NCI-H1105 treated with DMSO at 0.1 percent for 48 hours (cell line): ENCODE results near the gene STS.
"Not testable (repeated sequence)": the region's sequence is repeated elsewhere in the genome, so short reads cannot be mapped to it uniquely, and the experiment has no call there.

ENCODE experiments used
- DNase-seq: peaks from one replicate; lab custom pipeline; 2025; lab: John Stamatoyannopoulos, UW

Gene STS

GRCh38 chrX:7143076-7143475, 4.4 kb upstream of the STS start:
- DNase-seq: no peak

DNA sequence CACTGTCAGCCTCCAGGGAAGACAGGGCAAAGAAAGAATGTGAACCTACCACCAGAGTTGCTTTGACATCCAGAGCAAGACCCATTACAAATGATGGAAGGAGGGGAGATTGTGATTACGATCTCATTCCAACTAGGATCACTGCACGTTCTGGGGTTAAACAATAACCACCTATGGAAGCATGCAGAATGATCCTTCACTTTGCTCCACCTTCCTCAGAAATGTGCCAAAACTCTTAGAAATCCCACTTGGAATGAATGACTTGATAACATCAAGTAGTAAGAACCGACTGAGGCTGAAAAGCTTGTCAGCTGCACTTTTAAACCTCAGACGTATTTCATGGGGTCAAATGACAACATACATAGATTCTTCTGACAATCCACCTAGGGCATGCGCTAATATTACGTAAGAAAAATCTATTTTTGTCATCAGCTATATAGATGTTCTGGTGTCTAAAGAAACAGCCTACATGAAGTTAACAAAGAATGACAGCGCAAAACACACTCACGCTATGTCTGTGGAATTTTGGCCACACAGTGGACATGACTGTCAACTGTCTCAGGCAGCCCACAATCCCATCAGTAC, 3.5 kb upstream of the STS start:
- no peak for DNase-seq

DNA sequence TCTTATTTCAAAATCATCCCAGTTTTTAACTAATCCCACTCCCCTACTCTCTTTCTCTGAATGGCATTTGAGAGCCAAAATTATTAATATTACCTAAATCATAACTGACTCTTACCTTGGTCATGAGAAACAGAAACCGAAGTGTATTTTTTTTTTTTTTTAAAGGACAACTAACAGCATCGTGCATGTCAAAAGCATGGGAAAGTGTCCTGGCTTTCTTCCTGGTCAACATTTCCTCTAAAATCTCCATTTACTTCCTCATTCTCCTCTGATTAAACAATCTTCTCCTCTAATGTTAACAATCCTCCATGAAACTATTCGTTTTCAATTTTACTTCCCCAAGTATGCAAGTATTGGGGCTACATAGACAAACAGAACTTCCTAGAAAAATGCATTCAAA, 2.1 kb upstream of the STS start:
- DNase-seq: no peak

GRCh38 chrX:7146020-7146702, 1.4 kb upstream of the STS start:
- no peak for DNase-seq

- no peak for DNase-seq
Measured at GRCh38 chrX:7146703-7147412, 654 bp upstream of the STS start.

- DNase-seq: peak; percentile 66
Measured at GRCh38 chrX:7147978-7148854, 704 bp downstream of the STS start, which contains the start of gene PUDP. PUDP (minus strand) TSS chrX:7148153; CDS start chrX:7148113, 40 bp downstream.

- DNase-seq: no peak
Measured at GRCh38 chrX:7149411-7149810, 1.9 kb downstream of the STS start.

- no peak for DNase-seq
Measured at GRCh38 chrX:7153231-7153630, 5.7 kb downstream of the STS start.

DNA sequence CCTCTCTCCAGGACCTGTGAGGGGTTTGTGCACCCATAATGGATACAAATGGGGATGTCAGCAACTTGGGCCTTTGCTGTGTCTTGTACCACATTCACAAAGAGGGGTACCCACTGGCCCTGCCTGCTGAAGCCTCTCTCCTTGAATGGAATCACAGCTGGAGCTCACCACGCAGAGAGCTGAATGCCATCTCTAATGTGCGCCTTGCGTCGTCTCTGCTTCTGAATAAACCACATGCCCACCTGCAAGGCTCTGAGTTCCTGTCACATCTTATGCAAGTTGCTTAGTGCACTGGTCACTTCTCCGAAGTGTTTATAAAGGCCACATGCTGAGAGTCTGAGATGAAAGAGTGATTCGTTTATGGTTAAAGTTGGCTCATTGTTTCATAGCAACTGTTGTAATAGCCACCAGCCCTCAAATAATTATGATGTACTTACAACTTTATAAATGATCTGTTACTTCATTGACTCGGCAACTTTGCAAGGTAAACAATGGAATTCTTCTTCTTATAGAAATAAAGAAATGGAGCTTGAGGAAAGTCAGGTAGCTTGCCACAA, 6.6 kb downstream of the STS start:
- no peak for DNase-seq

GRCh38 chrX:7155163-7155562, 7.7 kb downstream of the STS start:
- no peak for DNase-seq

- no peak for DNase-seq
Measured at GRCh38 chrX:7156879-7157278, 9.4 kb downstream of the STS start.

- DNase-seq: no peak
Measured at GRCh38 chrX:7158468-7158990, 11.0 kb downstream of the STS start.

GRCh38 chrX:7159149-7159861, 11.8 kb downstream of the STS start:
- no peak for DNase-seq

DNA sequence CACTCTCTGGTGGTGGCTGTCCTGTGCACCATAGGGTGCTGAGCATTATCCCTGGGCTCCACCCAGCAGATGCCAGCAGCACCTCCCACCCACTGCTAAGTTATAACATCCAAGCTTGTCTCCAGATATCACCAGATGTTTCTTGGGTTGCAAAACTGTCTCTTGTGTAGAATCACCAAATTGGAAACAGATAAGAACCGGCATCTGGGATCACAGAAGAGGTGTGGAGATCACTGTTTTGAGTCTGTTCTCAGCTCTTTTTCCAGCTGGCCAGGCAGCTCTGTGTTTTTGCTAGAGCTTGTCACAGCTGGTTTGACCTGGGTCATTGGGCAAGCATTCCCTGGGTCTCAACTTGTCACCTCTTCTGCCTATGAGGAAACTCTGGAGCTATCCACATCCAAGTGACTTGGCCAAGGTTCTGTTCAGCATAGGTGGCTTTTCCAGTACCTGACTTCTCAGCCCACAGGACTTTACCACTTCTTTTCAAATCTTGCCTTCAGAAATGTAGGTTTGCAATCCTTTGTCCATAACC, 15.7 kb downstream of the STS start:
- DNase-seq: no peak

GRCh38 chrX:7164174-7164573, 16.7 kb downstream of the STS start:
- DNase-seq: no peak

GRCh38 chrX:7168371-7168770, 20.9 kb downstream of the STS start:
- DNase-seq: no peak

GRCh38 chrX:7169627-7170026, 22.1 kb downstream of the STS start:
- DNase-seq: no peak

GRCh38 chrX:7170898-7171297, 23.4 kb downstream of the STS start:
- DNase-seq: no peak

DNA sequence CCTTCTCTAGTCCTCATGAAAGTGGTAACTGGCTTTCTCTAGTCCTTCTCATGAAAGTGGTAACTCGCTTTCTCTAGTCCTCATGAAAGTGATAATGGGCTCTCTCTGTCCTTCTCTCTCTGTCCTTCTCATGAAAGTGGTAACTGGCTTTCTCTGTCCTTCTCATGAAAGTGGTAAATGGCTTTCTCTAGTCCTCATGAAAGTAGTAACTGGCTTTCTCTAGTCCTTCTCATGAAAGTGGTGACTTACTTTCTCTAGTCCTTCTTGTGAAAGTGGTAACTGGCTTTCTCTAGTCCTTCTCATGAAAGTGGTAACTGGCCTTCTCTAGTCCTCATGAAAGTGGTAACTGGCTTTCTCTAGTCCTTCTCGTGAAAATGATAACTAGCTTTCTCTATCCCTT, 31.3 kb downstream of the STS start:
- not testable (repeated sequence) for DNase-seq

- DNase-seq: no peak
Measured at GRCh38 chrX:7179446-7179845, 31.9 kb downstream of the STS start.

DNA sequence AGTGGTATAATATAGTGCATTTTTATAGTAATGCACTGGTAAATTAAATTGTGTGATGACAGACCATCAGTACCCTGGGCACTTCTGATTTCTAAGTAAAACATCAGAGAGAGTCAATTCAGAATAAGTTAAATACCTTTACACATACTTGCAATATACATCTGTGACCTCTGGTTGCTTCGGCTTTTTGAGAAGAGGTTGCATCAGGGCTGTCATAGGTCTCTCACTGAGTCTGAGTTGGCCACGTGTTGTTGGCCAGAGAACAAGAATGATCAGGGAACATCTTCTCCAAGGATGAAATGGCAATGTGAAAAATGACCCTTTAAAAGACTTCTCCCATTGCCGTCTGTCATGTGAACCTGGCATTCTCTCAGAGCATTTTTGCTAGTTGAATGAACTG, 37.3 kb downstream of the STS start:
- no peak for DNase-seq
